Activated CD4-positive, alpha-beta T cell treated with anti-CD3 and anti-CD28 coated beads for 48 hours (primary cell): ENCODE results near the gene ABCA2.
A peak's percentile ranks its signal among the peaks of the same experiment; 100 is the strongest.

ENCODE experiments used
- DNase-seq: peaks from one replicate; pipeline ENCODE4 v3.0.0-alpha.2; 2020

Gene ABCA2

DNA sequence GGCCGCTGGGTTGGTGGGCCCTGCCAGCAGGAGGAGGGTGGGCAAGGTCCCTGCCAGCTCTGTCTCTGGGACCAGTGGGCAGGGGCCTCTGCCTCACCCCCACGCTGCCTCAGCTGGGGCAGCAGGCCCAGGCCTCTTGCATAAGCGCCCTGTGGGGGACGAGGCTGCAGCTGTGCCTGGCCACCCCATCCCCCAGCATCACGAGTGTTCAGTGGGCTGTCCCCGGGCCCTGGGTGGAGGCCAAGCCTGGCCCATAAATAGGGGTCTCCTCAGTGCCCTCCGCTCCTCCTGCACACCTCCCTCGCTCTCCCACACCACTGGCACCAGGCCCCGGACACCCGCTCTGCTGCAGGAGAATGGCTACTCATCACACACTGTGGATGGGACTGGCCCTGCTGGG, 50.8 kb downstream of the ABCA2 start, which contains the start of gene PTGDS:
Gene PTGDS, plus strand, starts transcription at position 282 of the 400 bp plus-strand sequence. Its CDS starts 75 bp downstream, at position 357.
- DNase-seq = no peak

DNA sequence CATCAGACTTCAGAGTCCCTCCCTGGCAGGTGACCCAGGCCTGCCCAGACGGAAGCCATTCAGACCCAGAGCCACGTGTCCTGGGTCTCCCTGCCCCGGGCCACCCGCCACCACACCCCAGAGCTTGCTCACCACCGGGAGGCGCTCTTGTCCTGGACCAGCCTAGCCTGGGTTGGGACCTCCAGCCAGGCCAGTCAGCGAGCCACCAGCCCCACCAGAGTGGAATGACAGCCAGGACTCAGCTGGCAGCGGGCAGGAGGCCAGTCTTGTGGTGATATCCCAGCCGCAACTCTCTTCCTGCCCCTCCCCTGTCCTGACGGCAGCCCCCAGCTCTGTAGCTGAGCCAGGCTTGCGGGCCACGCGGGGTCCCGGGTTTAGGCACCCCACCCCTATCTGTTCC, 52.4 kb downstream of the ABCA2 start:
- peak; percentile 60 for DNase-seq

DNA sequence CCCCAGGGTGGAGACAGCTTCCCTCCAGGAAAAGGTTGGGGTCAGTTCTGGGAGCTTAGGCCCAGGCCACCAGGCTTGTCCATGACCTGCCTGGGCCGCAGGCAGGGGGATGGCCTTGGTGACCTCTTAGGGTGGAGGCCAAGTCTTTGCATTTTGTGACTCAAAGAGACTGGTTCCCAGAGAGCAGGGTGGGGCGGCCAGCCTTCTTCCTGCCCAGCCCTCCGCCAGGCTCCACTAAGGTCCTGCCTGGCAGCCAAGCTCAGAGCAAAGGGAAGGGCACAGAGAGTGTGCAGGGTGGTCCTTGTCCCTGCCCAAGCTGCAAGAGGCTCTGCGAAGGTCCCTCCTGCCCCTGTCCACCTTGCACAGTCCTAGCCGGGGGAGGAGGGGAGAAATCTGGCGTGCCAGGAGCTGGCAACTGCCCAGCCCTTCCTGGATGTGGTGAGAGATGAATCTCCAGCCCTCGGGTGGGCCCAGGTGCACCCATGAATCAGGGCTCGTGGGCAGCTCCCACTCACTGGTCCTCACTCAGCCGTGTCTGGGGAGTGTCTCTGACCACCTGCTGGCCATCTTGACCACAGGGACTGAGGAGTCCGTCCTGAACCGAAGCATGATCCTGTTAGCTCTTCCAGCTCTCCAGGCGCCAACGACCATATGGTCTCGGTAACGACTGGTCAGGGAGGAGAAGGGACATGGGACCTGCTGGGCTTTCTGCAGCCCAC, 53.1 kb downstream of the ABCA2 start:
- DNase-seq = no peak

DNA sequence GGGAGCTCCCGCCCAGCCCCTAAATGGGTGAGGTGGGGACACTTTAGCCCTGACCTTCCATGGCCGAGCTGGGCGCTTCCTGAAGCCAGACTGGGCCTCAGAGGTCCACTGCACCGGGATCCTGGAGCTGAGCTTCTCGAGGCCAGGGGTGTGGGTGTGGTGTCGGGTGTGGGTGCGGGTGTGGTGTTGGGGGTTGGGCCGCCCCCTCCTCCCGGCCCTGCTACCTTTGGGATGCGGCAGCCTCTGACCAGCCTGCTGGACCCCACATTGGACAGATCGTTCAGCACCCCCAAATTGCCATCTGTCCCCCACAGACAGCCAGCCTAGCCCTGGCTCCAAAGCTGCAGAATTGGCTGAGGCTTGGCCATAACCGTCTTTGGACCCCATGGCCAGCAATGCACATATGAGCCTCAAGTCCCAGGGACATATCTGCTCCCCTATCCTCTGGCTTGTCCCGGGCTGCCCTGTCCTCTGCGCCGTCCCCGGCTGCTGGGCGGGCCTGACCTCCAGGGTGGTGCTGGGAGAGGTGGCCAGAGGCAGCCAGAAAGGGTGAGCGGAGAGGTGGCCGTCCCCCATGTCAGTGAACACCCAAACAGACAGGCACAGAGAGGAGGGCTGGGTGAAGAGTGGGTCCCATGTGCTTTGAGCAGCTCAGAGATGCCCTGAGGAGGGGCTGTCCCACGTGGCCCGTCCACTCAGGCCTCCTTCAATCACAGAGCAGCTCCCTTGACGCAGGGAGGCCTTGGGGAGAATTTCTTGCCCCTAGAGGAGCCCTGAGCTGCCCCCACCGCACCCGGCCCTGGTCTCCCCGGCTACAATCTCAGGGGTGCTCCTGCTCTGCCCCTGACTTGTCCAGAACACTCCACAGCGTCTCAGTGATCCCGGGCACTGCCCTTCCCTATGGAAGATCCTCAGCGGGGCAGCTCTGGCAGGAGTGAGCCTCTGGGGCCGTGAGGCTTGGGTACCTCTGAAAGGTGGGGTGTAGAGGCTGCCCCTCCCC, 54.1 kb downstream of the ABCA2 start:
- no peak for DNase-seq

DNA sequence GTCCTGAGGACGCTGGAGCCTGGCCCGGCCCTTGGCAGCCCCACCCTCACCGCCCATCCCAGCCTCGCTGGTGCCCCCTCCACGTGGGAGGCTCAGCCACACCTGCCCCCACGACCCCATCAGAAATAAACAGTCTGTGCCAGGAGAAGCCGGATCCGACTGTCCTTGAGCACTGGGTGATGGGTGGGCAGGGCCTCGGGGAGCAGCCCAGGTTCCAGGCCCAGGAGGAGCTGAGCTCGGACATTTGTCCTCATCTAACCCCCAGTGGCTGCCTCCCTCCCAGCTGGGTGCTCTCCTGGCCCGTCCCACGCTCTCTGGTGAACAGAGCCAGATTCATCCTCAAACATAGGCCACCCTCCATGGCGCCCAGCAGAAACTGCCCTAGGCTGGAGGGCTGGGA, 55.3 kb downstream of the ABCA2 start:
- DNase-seq = no peak

DNA sequence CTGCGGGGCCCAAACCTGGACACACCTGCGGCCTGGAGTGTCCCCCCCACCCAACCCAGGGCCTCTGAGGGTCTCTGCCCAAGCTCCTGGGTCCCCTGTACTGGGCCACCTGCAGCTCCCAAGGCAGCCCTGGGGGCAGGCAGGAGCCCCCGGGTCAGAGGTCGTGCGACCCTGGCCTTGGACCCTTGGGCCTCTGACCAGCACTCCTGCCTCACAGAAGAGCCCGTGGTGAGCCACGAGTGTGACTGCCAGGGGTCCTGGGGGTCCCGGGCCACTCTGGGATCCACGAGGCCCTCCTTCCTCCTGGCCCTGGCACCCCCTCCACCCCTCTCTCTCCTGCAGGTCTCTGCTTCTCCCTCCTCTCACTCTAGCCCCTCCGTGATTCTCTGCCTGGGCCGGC, 55.7 kb downstream of the ABCA2 start:
- DNase-seq = no peak

DNA sequence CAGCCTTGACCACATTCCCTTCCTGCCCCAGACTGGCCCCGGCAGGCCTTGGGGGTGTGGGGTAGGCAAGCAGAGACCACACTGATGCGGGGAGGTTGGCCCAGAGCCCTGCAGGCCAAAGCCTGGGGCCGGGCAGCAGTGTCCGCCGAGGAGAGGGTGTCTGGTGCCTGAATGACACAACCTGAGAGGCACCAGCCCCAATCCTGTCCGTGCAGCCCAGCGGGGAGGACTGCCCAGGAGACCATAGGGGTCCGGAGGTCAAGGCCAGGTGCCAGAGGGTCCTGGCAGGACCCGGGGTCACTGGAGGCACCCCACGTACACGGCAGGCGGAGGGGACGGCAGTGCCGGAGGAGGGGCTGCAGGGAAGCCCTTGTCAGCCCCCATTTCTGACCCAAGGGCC, 56.3 kb downstream of the ABCA2 start:
- no peak for DNase-seq

DNA sequence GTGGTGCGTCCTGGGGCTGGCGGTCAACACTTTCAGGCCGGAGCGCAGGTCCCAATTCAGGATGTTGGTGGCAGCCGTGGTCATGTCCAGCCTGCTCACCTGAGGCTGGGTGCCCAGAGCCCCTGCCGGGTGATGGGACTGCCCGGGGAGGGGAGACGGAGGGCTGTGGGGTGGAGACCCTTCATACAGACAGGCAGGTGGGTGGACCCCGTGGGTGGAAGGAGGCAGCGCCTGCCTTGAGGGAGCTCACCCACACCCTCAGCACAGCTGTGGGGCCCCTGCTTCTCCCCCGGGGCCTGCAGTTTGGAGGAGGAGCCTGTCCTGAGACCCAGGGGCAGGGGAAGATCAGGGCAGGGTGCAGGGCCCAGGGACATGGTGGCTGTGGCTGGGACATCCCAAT, 57.7 kb downstream of the ABCA2 start:
- DNase-seq = no peak

DNA sequence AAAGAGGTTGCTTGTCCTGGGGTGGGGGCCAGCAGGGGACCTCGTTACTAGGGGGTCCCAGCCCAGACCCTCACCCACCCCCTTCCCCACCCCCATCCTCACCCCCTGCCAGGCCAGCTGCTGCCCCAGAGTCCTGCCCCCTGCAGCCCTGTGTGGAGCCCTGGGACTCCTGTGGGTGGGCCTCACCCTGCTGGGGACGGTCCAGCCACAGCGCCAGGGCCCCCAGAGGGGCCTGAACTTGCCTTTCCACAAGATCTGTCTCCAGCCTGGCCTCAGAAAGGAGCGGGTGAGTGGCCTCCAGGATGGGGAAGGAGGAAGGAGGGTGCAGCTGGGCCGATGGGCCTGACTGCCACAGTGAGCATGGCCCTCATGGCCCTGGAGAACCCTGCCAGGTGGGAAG, 58.3 kb downstream of the ABCA2 start:
- DNase-seq = no peak

DNA sequence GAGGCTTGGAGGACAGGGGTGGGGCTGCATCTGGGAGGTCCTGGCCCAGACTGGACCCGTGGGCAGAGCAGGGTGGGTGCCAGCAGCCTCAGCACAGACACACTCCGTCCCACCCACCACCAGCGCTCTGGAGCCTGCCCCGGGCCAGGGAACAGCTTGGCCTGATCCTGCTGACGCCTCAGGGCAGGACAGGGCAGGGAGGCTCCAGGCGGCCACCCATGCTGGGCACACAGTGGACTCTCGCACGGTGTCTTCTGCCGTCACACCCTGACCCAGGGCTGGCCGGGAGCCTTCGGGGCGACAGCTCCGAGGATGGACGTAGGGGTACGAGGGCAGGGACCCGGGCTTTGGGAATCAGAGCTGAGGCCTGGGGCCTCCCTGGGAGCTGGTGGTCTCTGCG, 58.9 kb downstream of the ABCA2 start:
- no peak for DNase-seq

DNA sequence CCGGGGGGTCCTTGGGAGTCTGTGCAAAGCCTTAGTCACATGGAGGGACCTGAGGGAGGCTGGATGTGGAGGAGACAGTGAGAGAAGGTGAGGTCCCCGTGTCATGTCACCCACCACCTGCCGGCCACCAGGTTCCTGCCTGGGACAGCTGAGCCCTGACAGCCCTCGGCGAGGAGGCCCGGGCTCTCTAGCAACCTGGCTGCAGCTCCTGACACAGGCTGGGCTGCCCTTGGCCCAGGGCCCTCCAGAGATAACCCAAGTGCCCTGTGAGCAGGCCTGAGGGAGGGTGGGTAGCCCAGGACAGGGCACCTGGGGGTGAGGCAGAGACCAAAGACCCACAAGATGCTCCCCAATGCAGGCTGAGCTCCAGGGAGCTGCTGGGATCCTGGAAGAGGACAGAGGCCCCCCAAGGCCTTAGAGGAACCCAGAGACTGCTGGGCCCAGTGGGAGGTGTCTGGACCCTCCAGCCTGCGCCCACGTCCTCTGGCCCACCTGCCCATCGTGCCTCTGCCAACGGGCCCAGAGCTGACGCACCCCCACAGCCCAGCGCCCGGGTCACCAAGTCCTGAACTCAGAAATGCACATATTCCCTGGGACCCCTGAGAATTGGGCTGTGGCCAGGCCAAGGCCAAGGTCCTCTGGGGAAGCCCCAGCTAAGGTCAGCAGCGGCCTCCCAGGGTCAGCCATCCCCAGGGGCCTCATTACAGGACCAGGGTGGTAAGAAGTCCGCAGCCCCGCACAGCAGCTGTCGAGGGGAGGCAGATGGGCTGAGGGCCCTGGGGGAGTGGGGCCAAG, 59.5 kb downstream of the ABCA2 start:
- DNase-seq = no peak

DNA sequence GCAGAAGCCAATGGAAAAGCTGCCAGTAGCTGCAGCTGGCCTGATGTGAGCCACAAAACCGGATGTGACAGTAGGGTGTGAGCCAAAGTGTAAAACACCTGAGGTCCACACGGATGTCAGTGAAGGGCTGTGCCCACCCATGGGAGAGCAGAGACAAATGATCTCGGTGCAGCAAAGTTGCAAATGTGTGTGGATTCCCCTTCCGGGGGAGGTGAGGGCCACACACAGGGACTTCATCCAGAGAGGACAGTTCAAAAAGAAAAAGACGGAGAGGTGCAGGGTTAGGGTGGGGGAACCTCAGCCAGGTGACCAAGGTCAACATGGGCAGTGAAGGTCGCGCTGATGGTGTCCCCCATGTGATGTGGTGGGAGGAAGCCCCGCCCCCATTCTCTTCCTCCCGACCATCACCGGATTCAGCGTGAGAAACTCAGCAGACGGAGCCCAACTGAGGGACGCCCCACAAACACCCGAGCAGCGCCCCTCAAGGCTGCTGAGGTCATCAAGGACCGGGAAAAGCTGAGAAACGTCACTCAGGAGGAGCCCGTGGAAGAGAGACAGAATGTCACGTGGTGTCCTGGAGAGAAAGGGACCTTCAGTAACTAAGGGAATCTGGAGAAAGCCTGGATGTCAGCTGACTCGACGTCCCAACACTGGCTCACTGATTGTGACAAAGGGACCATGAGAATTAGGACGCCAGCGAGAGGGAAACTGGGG, 62.1 kb downstream of the ABCA2 start:
- peak; percentile 28 for DNase-seq

DNA sequence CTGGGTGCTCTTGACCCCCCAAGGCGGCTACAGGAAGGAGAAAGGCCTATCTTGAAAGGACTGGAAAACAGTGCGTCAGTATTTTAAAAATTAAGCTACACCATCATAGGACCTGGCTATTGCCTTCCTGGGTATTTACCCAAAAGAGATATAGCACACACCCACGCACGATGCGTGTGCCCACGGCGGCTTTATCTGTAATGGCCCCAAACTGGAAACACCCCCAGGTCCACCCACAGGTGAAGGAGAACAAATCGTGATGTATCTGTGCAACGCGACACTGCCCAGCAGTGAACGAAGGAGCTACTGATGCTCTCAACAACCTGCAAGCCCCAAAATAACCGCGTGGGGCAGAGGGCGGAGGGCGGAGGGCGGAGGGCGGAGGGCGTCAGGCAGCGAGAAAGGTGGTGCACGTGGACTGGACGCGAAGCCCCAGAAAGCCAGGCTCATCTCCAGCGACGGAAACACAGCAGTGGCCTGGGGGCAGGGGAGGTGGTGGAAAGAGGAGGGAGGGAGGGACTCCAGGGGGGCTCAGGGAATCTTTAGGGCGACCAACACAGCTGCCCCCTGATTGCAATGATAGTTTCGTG, 63.1 kb downstream of the ABCA2 start:
- DNase-seq = no peak

DNA sequence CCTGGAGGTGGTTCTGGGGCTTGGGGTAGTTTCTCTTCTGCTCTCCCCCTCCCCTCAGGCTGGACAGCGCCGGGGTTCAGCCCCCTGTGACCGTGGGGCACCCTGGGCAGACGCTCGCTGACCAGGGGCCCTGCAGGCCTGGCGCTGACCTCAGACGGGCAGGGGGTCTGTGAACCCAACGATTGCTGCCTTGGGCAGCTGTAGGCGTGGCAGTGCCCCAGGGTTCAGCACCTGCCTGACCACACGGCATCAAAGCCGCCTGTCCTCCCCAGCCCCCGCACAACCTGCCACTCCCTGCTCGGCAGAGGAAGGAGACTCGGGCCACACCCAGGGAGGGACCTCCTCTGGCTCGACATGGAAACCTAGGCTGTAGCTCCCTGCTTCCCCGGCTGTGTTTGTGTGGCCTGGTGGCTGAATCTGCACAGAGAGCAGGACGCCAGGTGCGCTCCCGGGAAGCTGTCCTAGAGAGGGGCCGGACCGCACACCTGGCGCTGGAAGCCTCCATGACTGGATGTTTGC, 63.8 kb downstream of the ABCA2 start:
- no peak for DNase-seq

DNA sequence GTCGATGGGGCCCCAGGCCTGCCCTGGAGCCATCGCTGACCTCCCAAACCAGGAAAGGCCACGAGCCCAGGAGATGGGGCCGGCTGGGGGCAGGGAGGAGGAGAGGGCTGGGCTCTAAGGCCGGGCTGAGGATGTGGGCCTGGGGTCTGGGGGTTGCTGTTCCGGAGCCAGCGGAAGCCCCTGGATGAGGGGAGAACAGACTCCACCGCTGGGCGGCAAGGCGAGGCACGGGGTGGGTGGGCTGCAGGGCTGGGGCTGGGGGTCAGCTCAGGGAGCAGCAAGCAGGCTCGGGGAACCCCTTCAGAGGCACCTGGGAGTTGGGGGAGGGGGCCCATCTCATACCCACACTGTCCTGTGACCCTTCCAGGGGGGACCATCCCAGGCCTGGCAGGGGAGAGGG, 64.3 kb downstream of the ABCA2 start:
- DNase-seq = no peak

DNA sequence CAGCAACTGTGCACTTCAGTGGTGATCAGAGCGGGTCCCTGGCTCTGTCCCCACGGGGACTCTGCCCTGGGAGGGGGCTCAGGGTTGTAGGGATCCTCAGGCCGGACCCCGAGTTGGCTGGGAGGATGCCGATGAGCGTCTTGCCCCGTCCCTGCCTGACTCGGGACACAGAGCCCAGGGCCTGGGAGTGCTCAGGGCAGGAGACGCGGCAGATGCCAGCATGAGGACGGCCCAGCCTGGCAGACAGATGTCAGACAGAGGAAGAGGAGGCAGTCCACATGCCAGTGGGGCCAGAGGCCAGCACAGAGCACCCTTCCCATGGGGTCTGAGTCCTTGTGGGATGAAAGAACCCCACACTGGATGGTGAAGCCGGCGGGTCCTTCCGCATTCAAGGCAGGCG, 64.7 kb downstream of the ABCA2 start:
- DNase-seq = no peak

DNA sequence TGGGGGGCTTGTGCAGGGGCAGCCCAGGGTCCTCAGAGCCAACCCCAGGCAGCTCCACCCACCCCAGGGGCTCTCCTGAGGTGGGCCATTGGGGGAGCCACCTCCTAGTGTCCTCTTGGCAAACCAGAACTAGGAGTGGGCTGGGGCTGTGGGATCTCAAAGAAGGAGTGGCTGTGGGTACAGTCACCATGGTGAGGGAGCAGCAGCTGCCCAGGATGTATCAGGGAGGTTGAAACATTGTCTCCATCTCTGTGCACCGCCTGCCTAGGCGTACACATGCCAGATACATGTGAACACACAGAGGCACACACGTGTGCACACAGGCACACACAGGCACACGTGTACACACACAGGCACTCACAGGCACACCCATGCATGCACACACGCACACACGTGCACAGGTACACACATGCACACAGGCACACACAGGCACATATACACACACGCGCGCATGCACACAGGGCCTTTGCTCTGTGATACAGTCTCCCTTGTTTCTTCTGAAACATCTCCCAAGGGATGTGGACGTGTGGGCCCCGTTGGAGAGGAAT, 65.3 kb downstream of the ABCA2 start:
- no peak for DNase-seq

DNA sequence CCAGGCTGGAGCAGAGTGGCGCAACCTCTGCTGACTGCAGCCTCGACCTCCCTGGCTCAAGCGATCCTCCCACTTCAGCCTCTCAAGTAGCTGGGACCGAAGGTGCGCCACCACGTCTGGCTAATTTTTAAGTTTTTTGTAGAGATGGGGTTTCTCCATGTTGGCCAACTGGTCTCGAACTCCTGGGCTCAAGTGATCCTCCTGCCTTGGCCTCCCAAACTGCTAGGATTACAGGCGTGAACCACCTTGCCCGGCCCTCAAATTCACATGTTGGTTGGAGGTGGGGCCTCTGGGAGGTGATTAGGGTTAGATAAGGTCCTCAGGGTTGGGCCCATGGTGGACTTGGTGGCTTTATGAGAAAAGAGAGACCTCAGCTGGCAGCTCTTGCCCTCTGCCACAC, 65.9 kb downstream of the ABCA2 start:
- no peak for DNase-seq

DNA sequence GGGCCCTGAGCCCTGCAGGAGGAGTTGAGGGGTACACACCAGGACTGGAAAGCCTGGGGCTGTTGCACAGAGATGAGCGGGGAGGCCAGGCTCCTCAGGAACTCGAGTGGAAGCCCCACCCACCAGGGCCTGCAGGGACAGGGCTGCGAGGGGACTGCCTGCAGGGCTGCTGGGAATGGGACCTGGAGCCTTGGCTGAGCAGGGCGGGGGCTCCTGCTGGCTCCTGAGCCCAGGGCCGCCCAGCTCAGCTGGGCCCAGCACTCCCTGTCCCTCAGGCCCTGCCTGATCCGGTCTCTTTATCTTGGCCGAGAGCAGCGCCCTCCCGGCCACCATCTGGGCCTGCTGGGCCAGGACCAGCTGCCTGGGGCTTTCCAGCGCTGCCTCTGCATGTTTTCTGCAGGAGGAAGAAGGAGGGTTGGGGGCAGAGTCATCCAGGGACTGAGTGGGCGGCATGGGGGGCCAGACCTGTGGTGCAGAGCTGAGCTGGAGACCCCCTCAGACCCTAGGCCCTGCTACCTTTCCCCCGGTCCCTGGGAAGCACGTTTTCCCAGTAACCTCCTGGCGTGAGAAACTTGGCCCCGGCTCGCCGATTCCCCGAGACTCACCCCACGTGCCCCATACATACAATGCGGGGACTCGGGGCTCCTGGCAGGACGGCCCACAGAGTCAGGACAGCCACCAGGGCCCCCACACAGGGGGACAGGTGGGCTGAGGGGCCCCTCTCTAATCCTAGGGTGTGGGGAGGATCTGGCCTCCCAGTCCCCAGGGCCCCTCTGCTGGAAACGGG, 66.6 kb downstream of the ABCA2 start:
- no peak for DNase-seq

DNA sequence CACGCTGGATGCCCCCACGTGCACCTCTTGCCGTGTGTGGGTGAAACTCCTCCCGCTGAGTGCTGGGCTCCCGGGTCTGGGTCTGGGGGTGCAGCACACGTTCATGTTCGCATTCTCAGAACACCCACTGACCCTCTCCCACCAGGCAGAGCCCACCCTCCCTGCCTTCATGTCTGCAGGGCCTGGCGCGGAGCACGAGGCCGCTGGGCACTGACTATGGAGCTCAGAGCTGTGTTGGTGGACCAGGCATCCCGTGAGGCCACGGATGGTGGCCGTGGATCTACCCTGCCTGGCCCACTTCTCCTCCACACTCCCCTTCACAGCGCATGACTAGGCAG, 67.1 kb downstream of the ABCA2 start:
- no peak for DNase-seq
